GM23338 (cell line): ENCODE measurements around the gene GRK7. TPM values are rescaled to one million over a fixed set of nuclear protein-coding genes. Genes with fewer than 3 reads are reported as not detected.
A peak's percentile ranks its signal among the peaks of the same experiment; 100 is the strongest.

Source experiments
- ATAC-seq: fragments of 200-7000 bp; cut with Tn5 transposase; 3 replicates; pipeline ENCODE4 v1.9.1; 2020
- DNase-seq: peaks from one replicate; pipeline ENCODE4 v3.0.0-alpha.2; 2015; ENCODE audit warnings: low spot score
- H2AFZ ChIP-seq: fragments of 200-600 bp; sonication (generic); 2 replicates; pipeline ENCODE4 v1.8.0; 2016; ENCODE audit warnings: antibody characterized with exemption, mild to moderate bottlenecking, moderate library complexity
- H3F3A ChIP-seq: fragments of 200-600 bp; sonication (generic); replicated peaks from 2 replicates; pipeline ENCODE4 v1.8.0; 2017; ENCODE audit warnings: antibody characterized with exemption, mixed run types, low read depth
- H3K27ac ChIP-seq: fragments of 200-600 bp; sonication (generic); 2 replicates; pipeline ENCODE4 v1.6.1; 2016; ENCODE audit warnings: low read depth
- H3K27me3 ChIP-seq: fragments of 200-600 bp; sonication (generic); 2 replicates; pipeline ENCODE4 v1.8.0; 2016; ENCODE audit warnings: mild to moderate bottlenecking, mixed run types, moderate library complexity; ENCODE audit not compliant: insufficient read depth
- H3K36me3 ChIP-seq: fragments of 200-600 bp; sonication (generic); 2 replicates; pipeline ENCODE4 v1.8.0; 2016; ENCODE audit warnings: mild to moderate bottlenecking; ENCODE audit not compliant: insufficient read depth
- H3K4me1 ChIP-seq: fragments of 200-600 bp; sonication (generic); 2 replicates; pipeline ENCODE4 v1.8.0; 2016; ENCODE audit warnings: mild to moderate bottlenecking, moderate library complexity; ENCODE audit not compliant: insufficient read depth
- H3K4me2 ChIP-seq: fragments of 200-600 bp; sonication (generic); 2 replicates; pipeline ENCODE4 v1.7.1; 2017; ENCODE audit warnings: mixed run types
- H3K4me3 ChIP-seq: fragments of 200-600 bp; sonication (generic); 2 replicates; pipeline ENCODE4 v1.6.1; 2016; ENCODE audit warnings: mixed run types
- H3K79me2 ChIP-seq: fragments of 200-600 bp; sonication (generic); replicated peaks from 2 replicates; pipeline ENCODE4 v1.8.0; 2017; ENCODE audit warnings: mild to moderate bottlenecking; ENCODE audit not compliant: insufficient read depth
- H3K9me2 ChIP-seq: fragments of 200-600 bp; sonication (generic); 2 replicates; pipeline ENCODE4 v1.8.0; 2017; ENCODE audit not compliant: insufficient read depth
- H4K20me1 ChIP-seq: fragments of 200-600 bp; sonication (generic); replicated peaks from 2 replicates; pipeline ENCODE4 v1.8.0; 2017; ENCODE audit warnings: mild to moderate bottlenecking; ENCODE audit not compliant: insufficient read depth
- H3K27ac Mint-ChIP-seq: 2 replicates; pipeline ENCODE4 v1.8.0; 2020; ENCODE audit warnings: inconsistent platforms, mild to moderate bottlenecking, moderate library complexity, mixed read lengths
- H3K27me3 Mint-ChIP-seq: 3 replicates; pipeline ENCODE4 v1.8.0; 2022; ENCODE audit warnings: low read depth, mild to moderate bottlenecking, moderate library complexity, mixed read lengths, inconsistent platforms; ENCODE audit not compliant: insufficient read depth, poor library complexity
- H3K36me3 Mint-ChIP-seq: 3 replicates; pipeline ENCODE4 v1.8.0; 2021; ENCODE audit warnings: low read depth, mild to moderate bottlenecking, inconsistent platforms, moderate library complexity, mixed read lengths
- H3K4me1 Mint-ChIP-seq: 3 replicates; pipeline ENCODE4 v1.8.0; 2020; ENCODE audit warnings: mild to moderate bottlenecking, inconsistent platforms, mixed read lengths
- H3K4me3 Mint-ChIP-seq: 3 replicates; pipeline ENCODE4 v1.8.0; 2021; ENCODE audit warnings: moderate library complexity, mild to moderate bottlenecking, inconsistent platforms, mixed read lengths
- H3K9me3 Mint-ChIP-seq: 3 replicates; pipeline ENCODE4 v1.8.0; 2020; ENCODE audit warnings: moderate library complexity, mild to moderate bottlenecking, inconsistent platforms, mixed read lengths
- CREB1 ChIP-seq: fragments of 250-450 bp; sonication (Bioruptor Pico); IDR thresholded peaks from 2 replicates; pipeline ENCODE4 v1.5.0; 2020; ENCODE audit warnings: low read depth, mild to moderate bottlenecking, moderate library complexity
- CTCF ChIP-seq, 2 experiments: fragments of 200-600 bp in 1 of 2; sonication (generic) in 1 of 2; conservative IDR thresholded peaks; 2 replicates each; pipeline versions ENCODE4 v1.5.1 to v1.6.1; 2016 to 2017; ENCODE audit warnings: antibody characterized with exemption in 2 of 2, low read depth in 2 of 2, mild to moderate bottlenecking in 2 of 2, moderate library complexity in 1 of 2
- ETS1 ChIP-seq: IDR thresholded peaks from 2 replicates; pipeline ENCODE4 v1.6.1; 2016; ENCODE audit warnings: antibody characterized with exemption
- EZH2 ChIP-seq: fragments of 200-600 bp; sonication (generic); IDR thresholded peaks from one replicate; pipeline ENCODE4 v1.8.0; 2017; ENCODE audit warnings: antibody characterized with exemption, mild to moderate bottlenecking, low read depth; ENCODE audit not compliant: unreplicated experiment
- EZH2phosphoT487 ChIP-seq: fragments of 200-600 bp; sonication (generic); IDR thresholded peaks from one replicate; pipeline ENCODE4 v1.8.1; 2018; ENCODE audit warnings: antibody characterized with exemption; ENCODE audit not compliant: unreplicated experiment
- JUNB ChIP-seq: IDR thresholded peaks from one replicate; pipeline ENCODE4 v1.6.1; 2016; ENCODE audit warnings: antibody characterized with exemption; ENCODE audit not compliant: unreplicated experiment
- NANOG ChIP-seq: IDR thresholded peaks from 2 replicates; pipeline ENCODE4 v1.6.1; 2016; ENCODE audit warnings: antibody characterized with exemption, borderline replicate concordance
- POLR2AphosphoS5 ChIP-seq: IDR thresholded peaks from 2 replicates; pipeline ENCODE4 v1.6.1; 2016; ENCODE audit warnings: antibody characterized with exemption, low read depth
- REST ChIP-seq: IDR thresholded peaks from one replicate; pipeline ENCODE4 v1.6.1; 2018; ENCODE audit warnings: antibody characterized with exemption; ENCODE audit not compliant: unreplicated experiment
- STAT1 ChIP-seq: IDR thresholded peaks from one replicate; pipeline ENCODE4 v1.6.1; 2016; ENCODE audit warnings: antibody characterized with exemption; ENCODE audit not compliant: unreplicated experiment
- ZNF114 ChIP-seq: fragments of 250-450 bp; sonication (Bioruptor Pico); IDR thresholded peaks from 2 replicates; pipeline ENCODE4 v1.5.0; 2020; ENCODE audit warnings: mild to moderate bottlenecking, moderate library complexity
- ZNF331 ChIP-seq: fragments of 250-450 bp; sonication (Bioruptor Pico); IDR thresholded peaks from 2 replicates; pipeline ENCODE4 v1.5.0; 2020; ENCODE audit warnings: low read depth, mild to moderate bottlenecking, moderate library complexity
- ZNF462 ChIP-seq: fragments of 250-450 bp; sonication (Bioruptor Pico); IDR thresholded peaks from 2 replicates; pipeline ENCODE4 v1.5.0; 2020; ENCODE audit warnings: mild to moderate bottlenecking, moderate library complexity
- polyA plus RNA-seq: library from polyadenylated mRNA; unstranded; fragments of >200 nt; fragmentation: Nextera tagmentation; extraction: Ambion mirVana; gene quantifications from 2 replicates; pipeline ENCODE4 v1.2.1, GENCODE V29; 2016
- total RNA-seq: library from RNA; depleted of rRNA; stranded (reverse); fragments of >200 nt; shearing (Covaris generic); gene quantifications from 2 replicates; pipeline ENCODE4 v1.2.3, GENCODE V29; 2014

The GRK7 gene
- total and polyA plus RNA-seq, 2 experiments from 2014 or later, result not detected

- H3K4me1 Mint-ChIP-seq, result peaks cover 12% of the 10 kb centered on the region
These were observed 25.0 kb upstream of the GRK7 start, which contains the start of gene RNF7 for GRCh38 chr3:141738022-141738890. Gene RNF7 (plus strand): TSS chr3:141738298. CDS start chr3:141738342, 44 bp downstream.

More at GRCh38 chr3:141738022-141738890, 25.0 kb upstream of the GRK7 start, which contains the start of gene RNF7:
- peaks cover 13% of the 10 kb centered on the region for H3K27me3 Mint-ChIP-seq
- no peaks in the 10 kb centered on the region for H3K9me3 Mint-ChIP-seq
- H3K27ac Mint-ChIP-seq, result peak within 1 kb of the TSS; percentile 97
- DNase-seq (peak; percentile 96), ATAC-seq (peak; percentile 97)
- Histone ChIP-seq H4K20me1 (peaks cover 9% of the 10 kb centered on the region), H3K4me3 (peak within 1 kb of the TSS; percentile 92), H3K4me1 (peaks cover 10% of the 10 kb centered on the region), H3K36me3 (no peaks in the 10 kb centered on the region), H2AFZ (peak within 1 kb of the TSS; percentile 96), H3K27me3 (no peaks in the 10 kb centered on the region), H3K27ac (peak within 1 kb of the TSS; percentile 90), H3K79me2 (peaks cover 49% of the 10 kb centered on the region), H3K4me2 (peak within 1 kb of the TSS; percentile 78), H3F3A (no peaks in the 10 kb centered on the region), H3K9me2 (no peaks in the 10 kb centered on the region)
- peaks cover 12% of the 10 kb centered on the region for H3K36me3 Mint-ChIP-seq
- peak within 1 kb of the TSS; percentile 94 for H3K4me3 Mint-ChIP-seq
- TF ChIP-seq ZNF114 (no peak), EZH2phosphoT487 (no peak), CREB1 (CRISPR knock-in tag) (peak; percentile 99), STAT1 (no peak), NANOG (no peak), REST (no peak), POLR2AphosphoS5 (peak; percentile 83), ZNF462 (no peak), CTCF (conservative IDR thresholded peaks at IDR 0.05; ENCODE audit: low read depth in 2 of 2) (peak; percentile 50 to 77), ZNF331 (CRISPR knock-in tag) (no peak), ETS1 (no peak), JUNB (no peak), EZH2 (no peak)
